ENCODE data around the gene PARD3.

The PARD3 gene

GRCh38 chr10:34102237-34102673 is 712.8 kb downstream of the PARD3 start:
- no peak for DNase-seq (ENCODE audit: low read depth)

GRCh38 chr10:34101001-34101400 is 714.1 kb downstream of the PARD3 start:
- DNase-seq (ENCODE audit: low read depth): no peak

GRCh38 chr10:34098821-34099567 is 716.1 kb downstream of the PARD3 start:
- DNase-seq (ENCODE audit: low read depth): no peak

- DNase-seq (ENCODE audit: low read depth): no peak
Measured at GRCh38 chr10:34097682-34098081, 717.4 kb downstream of the PARD3 start.

GRCh38 chr10:34094961-34095360 is 720.1 kb downstream of the PARD3 start:
- no peak for DNase-seq (ENCODE audit: low read depth)

GRCh38 chr10:34094146-34094696 is 720.9 kb downstream of the PARD3 start:
- DNase-seq (ENCODE audit: low read depth): no peak

GRCh38 chr10:34092891-34093290 is 722.2 kb downstream of the PARD3 start:
- no peak for DNase-seq (ENCODE audit: low read depth)

GRCh38 chr10:34091635-34092195 is 723.4 kb downstream of the PARD3 start:
- no peak for DNase-seq (ENCODE audit: low read depth)

- DNase-seq (ENCODE audit: low read depth): no peak
Measured at GRCh38 chr10:34089253-34089652, 725.8 kb downstream of the PARD3 start.

- DNase-seq (ENCODE audit: low read depth): no peak
Measured at GRCh38 chr10:34088208-34088794, 726.8 kb downstream of the PARD3 start.

- DNase-seq (ENCODE audit: low read depth): no peak
Measured at GRCh38 chr10:34087095-34087418, 728.0 kb downstream of the PARD3 start.

GRCh38 chr10:34083567-34083966 is 731.5 kb downstream of the PARD3 start:
- DNase-seq (ENCODE audit: low read depth): no peak

- DNase-seq (ENCODE audit: low read depth): no peak
Measured at GRCh38 chr10:34081948-34082347, 733.1 kb downstream of the PARD3 start.

- DNase-seq (ENCODE audit: low read depth): no peak
Measured at GRCh38 chr10:34081347-34081743, 733.8 kb downstream of the PARD3 start.

- DNase-seq (ENCODE audit: low read depth): no peak
Measured at GRCh38 chr10:34080485-34081346, 734.4 kb downstream of the PARD3 start.

- no peak for DNase-seq (ENCODE audit: low read depth)
Measured at GRCh38 chr10:34079702-34080484, 735.2 kb downstream of the PARD3 start.

- DNase-seq (ENCODE audit: low read depth): no peak
Measured at GRCh38 chr10:34078745-34079470, 736.2 kb downstream of the PARD3 start.

GRCh38 chr10:34078017-34078744 is 736.9 kb downstream of the PARD3 start:
- DNase-seq (ENCODE audit: low read depth): no peak

GRCh38 chr10:34076443-34076842 is 738.7 kb downstream of the PARD3 start:
- DNase-seq (ENCODE audit: low read depth): no peak

- DNase-seq (ENCODE audit: low read depth): no peak
Measured at GRCh38 chr10:34075254-34075926, 739.7 kb downstream of the PARD3 start.

Measured in stimulated activated CD8-positive, alpha-beta memory T cell treated with anti-CD3 and anti-CD28 coated beads, Interleukin-15, amount 100 ng/mL, for 24 hours (primary cell).